ENCODE results near the gene TBC1D22A.

DNA sequence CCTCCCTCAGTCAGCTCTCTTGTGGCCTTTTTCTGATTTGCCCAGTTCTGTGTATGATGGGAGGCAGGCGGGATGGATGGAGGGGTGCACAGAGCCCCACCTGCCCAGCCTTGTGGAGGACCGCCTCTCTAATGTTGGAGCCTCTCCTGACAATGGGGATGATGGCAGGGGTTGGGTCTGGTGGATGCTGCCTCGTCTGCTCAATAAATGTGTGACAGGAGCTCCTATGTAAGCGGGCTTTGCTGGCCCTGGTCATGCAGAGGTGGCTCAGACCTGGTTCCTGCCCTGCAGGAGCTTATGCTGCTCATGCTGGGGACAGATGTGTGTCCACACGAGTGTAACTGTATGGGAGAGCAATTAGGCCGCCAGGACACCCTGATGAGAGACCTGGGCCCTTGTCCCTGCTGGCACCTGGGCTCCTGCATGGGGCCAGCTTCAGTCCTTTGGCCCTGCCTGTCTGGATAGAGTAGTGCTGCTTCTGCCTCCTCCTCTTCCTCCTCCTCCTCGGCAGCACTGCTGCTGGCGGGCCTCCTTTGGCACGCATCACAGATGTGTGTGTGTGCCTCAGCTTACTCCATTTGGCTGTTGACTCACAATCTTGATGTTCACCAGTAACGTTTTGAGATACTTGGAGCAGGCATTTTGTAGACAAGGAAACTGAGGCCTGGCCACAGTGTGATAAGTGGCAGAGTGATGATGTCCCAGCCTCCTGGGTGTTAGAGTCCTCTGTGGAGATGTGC, 131.0 kb downstream of the TBC1D22A start:
- no peak for TF ChIP-seq POLR2A (IDR thresholded peaks at IDR 0.05)
- TF ChIP-seq, protein P1, sequence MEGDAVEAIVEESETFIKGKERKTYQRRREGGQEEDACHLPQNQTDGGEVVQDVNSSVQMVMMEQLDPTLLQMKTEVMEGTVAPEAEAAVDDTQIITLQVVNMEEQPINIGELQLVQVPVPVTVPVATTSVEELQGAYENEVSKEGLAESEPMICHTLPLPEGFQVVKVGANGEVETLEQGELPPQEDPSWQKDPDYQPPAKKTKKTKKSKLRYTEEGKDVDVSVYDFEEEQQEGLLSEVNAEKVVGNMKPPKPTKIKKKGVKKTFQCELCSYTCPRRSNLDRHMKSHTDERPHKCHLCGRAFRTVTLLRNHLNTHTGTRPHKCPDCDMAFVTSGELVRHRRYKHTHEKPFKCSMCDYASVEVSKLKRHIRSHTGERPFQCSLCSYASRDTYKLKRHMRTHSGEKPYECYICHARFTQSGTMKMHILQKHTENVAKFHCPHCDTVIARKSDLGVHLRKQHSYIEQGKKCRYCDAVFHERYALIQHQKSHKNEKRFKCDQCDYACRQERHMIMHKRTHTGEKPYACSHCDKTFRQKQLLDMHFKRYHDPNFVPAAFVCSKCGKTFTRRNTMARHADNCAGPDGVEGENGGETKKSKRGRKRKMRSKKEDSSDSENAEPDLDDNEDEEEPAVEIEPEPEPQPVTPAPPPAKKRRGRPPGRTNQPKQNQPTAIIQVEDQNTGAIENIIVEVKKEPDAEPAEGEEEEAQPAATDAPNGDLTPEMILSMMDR (IDR thresholded peaks at IDR 0.05) = no peak
- TF ChIP-seq POLR2AphosphoS5 (IDR thresholded peaks at IDR 0.05) = no peak
